Bronchial smooth muscle cell (primary cell): ENCODE data around the gene SLC35C1. TPM values are rescaled to one million over a fixed set of nuclear protein-coding genes. Genes with fewer than 3 reads are reported as not detected.

Experiments
- total RNA-seq: library from RNA; depleted of rRNA; stranded (reverse); fragments of >200 nt; gene quantifications from 2 replicates; pipeline ENCODE4 v1.2.1, GENCODE V29; 2014

SLC35C1 gene
- 5.0 and 5.1 TPM in 2 replicates for total RNA-seq

DNA sequence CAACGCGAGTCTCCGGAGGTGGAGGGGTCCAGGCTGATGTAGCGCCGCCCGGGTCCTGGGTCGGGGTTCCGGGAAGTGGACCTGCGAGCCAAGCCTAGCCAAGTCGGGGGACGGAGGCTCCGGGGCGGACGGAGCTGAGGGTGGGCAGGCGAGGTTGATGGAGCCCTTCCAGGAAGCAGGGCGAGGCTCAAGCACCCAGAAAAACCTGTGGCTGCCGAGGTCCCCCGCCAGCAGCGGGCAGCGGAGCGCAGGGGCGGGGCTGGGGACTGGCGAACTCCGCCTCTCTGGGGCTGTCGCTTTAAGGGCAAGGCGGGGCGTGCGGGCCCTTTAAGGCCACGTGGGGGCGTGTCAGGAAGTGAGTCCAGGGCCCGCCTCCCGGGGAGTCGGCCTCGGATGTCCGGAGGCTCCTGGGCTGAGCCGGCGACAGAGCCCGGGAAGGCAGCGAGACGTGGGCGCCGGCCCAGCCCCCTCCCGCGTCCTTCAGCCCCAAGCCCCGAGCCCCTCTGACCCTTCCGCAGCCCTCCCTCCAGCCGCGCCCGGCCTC is at the start of gene SLC35C1:
TSS of gene SLC35C1 (plus strand) at position 389 of the 544 bp plus-strand sequence. CDS start 653 bp downstream, outside the sequence.

DNA sequence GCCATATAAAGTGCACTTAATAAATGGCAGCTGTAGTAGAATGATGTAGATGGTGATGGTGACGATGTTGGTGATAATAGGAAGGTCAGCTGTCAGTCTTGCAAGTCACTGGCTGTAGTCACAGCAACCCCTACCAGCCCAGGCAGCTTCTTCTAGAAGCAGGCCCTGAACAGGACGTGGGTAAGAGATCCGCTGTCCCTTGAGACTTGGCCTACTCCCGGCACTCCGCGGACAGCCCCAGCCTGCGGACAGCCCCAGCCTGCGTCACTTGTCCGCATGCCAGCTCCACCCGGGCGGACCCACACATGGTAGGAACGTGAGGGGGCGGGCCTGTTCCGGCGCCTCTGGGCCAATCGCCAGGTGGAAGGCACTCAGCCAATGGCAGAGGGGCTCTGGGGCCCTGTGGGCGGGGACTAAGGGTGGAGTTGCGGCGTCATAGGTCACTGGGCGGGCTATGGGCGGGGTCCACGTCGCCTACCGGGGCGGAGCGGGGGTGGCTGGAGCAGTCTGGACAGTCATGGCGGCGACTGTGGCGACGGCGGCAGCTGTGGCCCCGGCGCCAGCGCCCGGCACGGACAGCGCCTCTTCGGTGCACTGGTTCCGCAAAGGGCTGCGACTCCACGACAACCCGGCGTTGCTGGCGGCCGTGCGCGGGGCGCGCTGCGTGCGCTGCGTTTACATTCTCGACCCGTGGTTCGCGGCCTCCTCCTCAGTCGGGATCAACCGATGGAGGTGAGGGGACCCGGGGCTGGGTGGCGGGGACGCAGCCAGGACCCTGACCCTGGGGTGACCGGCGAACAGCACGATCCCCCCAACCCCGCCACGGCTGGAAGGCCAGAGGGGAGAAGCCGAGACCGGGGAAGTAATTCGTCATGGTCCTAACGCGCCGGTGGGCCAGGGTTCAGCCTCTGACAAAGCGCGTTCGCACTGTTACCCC is 42.3 kb downstream of the SLC35C1 start, which contains the start of gene CRY2:
TSS of gene CRY2 (plus strand) at position 502 of the 937 bp plus-strand sequence. CDS start at position 518, 16 bp downstream.

Other genes starting within 250 kb of the SLC35C1 start
- under 0.01 and 0.32 TPM in 2 replicates for gene CHST1, start 139.5 kb upstream of the SLC35C1 start, total RNA-seq
- gene CRY2, start 42.3 kb downstream of the SLC35C1 start, total RNA-seq, result 12.9 and 18.4 TPM in 2 replicates
- 9.4 and 9.5 TPM in 2 replicates for gene MAPK8IP1, start 80.5 kb downstream of the SLC35C1 start, total RNA-seq
- 1.2 and 2.2 TPM in 2 replicates for gene FREY1, start 102.1 kb downstream of the SLC35C1 start, total RNA-seq
- 32.3 and 33.5 TPM in 2 replicates for gene PEX16, start 112.7 kb downstream of the SLC35C1 start, total RNA-seq
- gene LARGE2, start 117.5 kb downstream of the SLC35C1 start, total RNA-seq, result under 0.01 TPM in 1 of 2 replicates, not detected in the other